ENCODE measurements around the gene KIFC3. TPM values are rescaled to one million over a fixed set of nuclear protein-coding genes. Genes with fewer than 3 reads are reported as not detected.

The KIFC3 gene
- total and polyA plus RNA-seq, 2 donors from 2014 or later = 74.9 to 109 TPM

- Histone ChIP-seq H3K9me3 (ENCODE audit: control insufficient read depth in 2 of 3, insufficient read depth in 1 of 3, low read length in 3 of 3) (no peaks in the 10 kb centered on the region), H3K4me3 (ENCODE audit: low read length in 3 of 3) (peak overlapping the region in 1 of 3 donors; percentile 18), H3K4me1 (ENCODE audit: control insufficient read depth in 2 of 3, insufficient read depth in 2 of 3, low read depth in 1 of 3, low read length in 3 of 3) (peaks cover 0 to 30% (median 28%) of the 10 kb centered on the region in 3 donors), H3K27ac (ENCODE audit: low read depth in 2 of 2, low read length in 2 of 2) (peak overlapping the region; percentile 47 to 95), H3K9ac (ENCODE audit: low read length in 3 of 3) (peak overlapping the region in 2 of 3 donors; percentile 64 to 88), H3K36me3 (ENCODE audit: control insufficient read depth in 2 of 3, insufficient read depth in 3 of 3, low read length in 3 of 3) (no peaks in the 10 kb centered on the region), H3K27me3 (ENCODE audit: control insufficient read depth, insufficient read depth, low read length) (no peaks in the 10 kb centered on the region)
- intact Hi-C loops (cut with DNase I) = no loop called here
- FAIRE-seq (no peak), DNase-seq (peak; percentile 60 to 95 (median 73))
- TF ChIP-seq CTCF (IDR thresholded peaks at IDR 0.05; ENCODE audit: borderline replicate concordance, extremely low read depth, insufficient read depth) = peak; percentile 1
Measured at GRCh38 chr16:57810197-57811031, 8.1 kb upstream of the KIFC3 start.

GRCh38 chr16:57809276-57810196 is 7.2 kb upstream of the KIFC3 start:
- FAIRE-seq (no peak), DNase-seq (no peak)
- H3K27ac ChIP-seq (ENCODE audit: low read depth in 2 of 2, low read length in 2 of 2) = peak overlapping the region; percentile 47 to 95

GRCh38 chr16:57808589-57809228 is 6.4 kb upstream of the KIFC3 start:
- intact Hi-C loops (cut with DNase I) = no loop called here
- H3K9ac ChIP-seq (ENCODE audit: low read length in 3 of 3) = peak overlapping the region in 1 of 3 donors; percentile 22

More at GRCh38 chr16:57809276-57810196, 7.2 kb upstream of the KIFC3 start:
- Histone ChIP-seq H3K4me3 (ENCODE audit: low read length in 3 of 3) (peak overlapping the region in 1 of 3 donors; percentile 18), H3K27me3 (ENCODE audit: control insufficient read depth, insufficient read depth, low read length) (no peaks in the 10 kb centered on the region), H3K9ac (ENCODE audit: low read length in 3 of 3) (peak overlapping the region in 2 of 3 donors; percentile 64 to 88), H3K36me3 (ENCODE audit: control insufficient read depth in 2 of 3, insufficient read depth in 3 of 3, low read length in 3 of 3) (no peaks in the 10 kb centered on the region), H3K4me1 (ENCODE audit: control insufficient read depth in 2 of 3, insufficient read depth in 2 of 3, low read depth in 1 of 3, low read length in 3 of 3) (peaks cover 0 to 31% (median 30%) of the 10 kb centered on the region in 3 donors), H3K9me3 (ENCODE audit: control insufficient read depth in 2 of 3, insufficient read depth in 1 of 3, low read length in 3 of 3) (no peaks in the 10 kb centered on the region)
- intact Hi-C loops (cut with DNase I) = no loop called here
- no peak for TF ChIP-seq CTCF (IDR thresholded peaks at IDR 0.05; ENCODE audit: borderline replicate concordance, extremely low read depth, insufficient read depth)

More at GRCh38 chr16:57808589-57809228, 6.4 kb upstream of the KIFC3 start:
- H3K4me3 ChIP-seq (ENCODE audit: low read length in 3 of 3) = no peak overlapping the region
- FAIRE-seq = no peak
- no peaks in the 10 kb centered on the region for H3K9me3 ChIP-seq (ENCODE audit: control insufficient read depth in 2 of 3, insufficient read depth in 1 of 3, low read length in 3 of 3)
- H3K4me1 ChIP-seq (ENCODE audit: control insufficient read depth in 2 of 3, insufficient read depth in 2 of 3, low read depth in 1 of 3, low read length in 3 of 3) = peaks cover under 1 to 36% (median 35%) of the 10 kb centered on the region in 3 donors
- no peak for DNase-seq
- no peak for TF ChIP-seq CTCF (IDR thresholded peaks at IDR 0.05; ENCODE audit: borderline replicate concordance, extremely low read depth, insufficient read depth)
- peak overlapping the region; percentile 26 to 40 for H3K27ac ChIP-seq (ENCODE audit: low read depth in 2 of 2, low read length in 2 of 2)
- H3K36me3 ChIP-seq (ENCODE audit: control insufficient read depth in 2 of 3, insufficient read depth in 3 of 3, low read length in 3 of 3) = no peaks in the 10 kb centered on the region
- no peaks in the 10 kb centered on the region for H3K27me3 ChIP-seq (ENCODE audit: control insufficient read depth, insufficient read depth, low read length)

Measured in kidney (tissue), 14 donors.